GM19397 (cell line): ENCODE data around the gene CAST.
"Not testable (repeated sequence)": the region's sequence is repeated elsewhere in the genome, so short reads cannot be mapped to it uniquely, and the experiment has no call there.

ENCODE experiments used
- ATAC-seq: cut with Tn5 transposase; IDR thresholded peaks from one replicate; pipeline ENCODE4 v1.9.1; 2021; ENCODE audit warnings: mild to moderate bottlenecking, moderate library complexity; ENCODE audit not compliant: unreplicated experiment

The CAST gene

GRCh38 chr5:96743805-96744204 lies 81.6 kb downstream of the CAST start:
- ATAC-seq = no peak

- ATAC-seq = not testable (repeated sequence)
Observed at GRCh38 chr5:96744218-96744617, 82.0 kb downstream of the CAST start.

DNA sequence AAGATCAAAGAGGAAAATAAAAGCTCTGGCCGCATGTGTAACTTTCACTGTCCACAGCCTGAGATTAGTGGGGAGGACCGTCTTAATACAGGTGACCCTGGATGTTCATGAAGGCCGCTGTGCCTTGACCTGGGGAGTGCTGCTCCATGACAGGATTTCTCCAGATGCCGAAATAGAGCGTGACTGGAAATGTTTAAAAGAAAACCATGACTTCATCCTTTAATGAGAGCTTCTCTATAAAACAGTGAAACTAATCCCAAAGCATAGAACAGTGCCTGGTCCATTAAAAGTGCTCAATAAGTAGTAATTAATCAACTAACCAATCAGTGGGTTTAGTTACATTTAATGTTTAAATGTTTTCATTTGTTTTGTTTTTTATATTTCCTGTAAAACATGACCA lies 82.8 kb downstream of the CAST start:
- no peak for ATAC-seq

DNA sequence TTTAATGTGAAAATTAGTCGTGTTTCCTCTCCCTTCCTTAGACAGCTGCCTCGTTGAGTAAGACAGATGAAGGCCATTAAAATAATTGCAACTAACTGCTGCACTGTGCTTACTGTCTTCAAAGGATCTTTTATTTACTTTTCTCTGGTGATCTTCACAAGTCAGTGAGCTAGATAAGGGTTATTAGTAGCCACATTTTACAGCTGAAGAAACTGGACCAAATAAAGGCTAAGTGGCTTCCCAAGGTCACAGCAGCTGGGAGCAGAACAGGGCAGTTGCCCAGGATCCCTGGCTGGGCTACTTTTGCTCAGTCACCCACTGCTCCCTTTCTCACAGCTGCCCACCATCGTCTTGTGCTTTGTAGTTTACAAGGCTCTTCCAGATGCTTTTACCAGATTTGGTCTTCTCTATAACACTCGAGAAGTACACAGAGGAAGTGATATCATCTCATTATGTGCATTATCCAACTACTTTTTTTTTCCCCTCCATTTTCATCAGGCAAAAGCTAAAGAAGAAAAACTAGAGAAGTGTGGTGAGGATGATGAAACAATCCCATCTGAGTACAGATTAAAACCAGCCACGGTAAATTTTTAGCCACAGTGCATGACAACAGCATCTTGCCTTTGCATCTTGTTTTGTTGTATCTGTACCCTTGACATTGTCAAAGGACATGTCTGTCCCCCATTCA lies 83.8 kb downstream of the CAST start:
- ATAC-seq = no peak

DNA sequence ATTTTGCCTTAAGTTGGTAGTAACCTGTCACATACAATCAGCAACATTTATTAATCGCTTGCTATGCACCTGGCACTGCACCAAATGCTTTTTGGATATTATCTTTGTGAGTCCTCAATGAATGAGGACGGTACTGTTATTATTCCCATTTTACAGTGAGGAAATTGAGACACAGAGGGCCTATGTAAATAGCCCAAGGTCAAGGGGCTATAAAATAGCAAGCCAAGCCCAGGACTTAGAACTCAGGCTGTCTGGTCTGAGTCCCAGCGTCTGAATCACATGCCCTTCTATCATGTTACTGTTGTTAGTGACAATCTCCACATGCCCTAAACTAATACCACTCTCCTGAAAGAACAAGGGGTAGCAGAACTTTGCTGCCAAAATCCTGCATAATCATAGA lies 85.5 kb downstream of the CAST start:
- ATAC-seq = no peak

- ATAC-seq = no peak
Observed at GRCh38 chr5:96750110-96750822, 88.1 kb downstream of the CAST start.

- no peak for ATAC-seq
Observed at GRCh38 chr5:96751203-96752169, 89.3 kb downstream of the CAST start.

DNA sequence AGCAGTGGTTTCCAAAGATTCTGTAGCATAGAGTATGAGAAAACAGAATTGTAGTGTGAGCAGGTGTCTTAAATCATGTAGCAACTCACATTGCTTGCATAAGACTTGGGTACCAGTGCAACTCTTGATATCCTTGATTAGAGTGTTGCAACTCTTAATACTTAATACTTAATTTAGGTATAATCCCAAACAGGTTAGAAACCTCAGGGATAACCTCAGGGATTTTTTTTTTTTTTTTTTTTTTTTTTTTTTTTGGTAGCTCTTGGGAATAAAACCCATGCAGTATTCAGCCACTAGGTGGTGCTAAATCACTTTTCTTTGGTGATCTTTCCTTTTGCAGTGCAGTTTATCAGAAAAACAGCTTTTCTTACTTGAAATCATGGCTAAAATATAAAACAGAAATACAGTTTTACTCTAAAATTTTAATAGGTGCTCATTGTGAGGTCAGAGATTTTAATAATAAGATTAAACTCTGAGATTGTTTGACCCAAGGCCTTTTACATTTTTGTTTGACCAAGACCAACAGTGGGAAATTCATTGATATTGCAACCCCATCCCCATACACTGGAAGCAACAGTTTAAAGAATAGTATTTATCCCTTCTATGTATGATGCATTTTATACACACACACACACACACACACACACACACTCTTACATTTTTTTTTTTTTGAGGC lies 90.3 kb downstream of the CAST start:
- ATAC-seq = no peak

DNA sequence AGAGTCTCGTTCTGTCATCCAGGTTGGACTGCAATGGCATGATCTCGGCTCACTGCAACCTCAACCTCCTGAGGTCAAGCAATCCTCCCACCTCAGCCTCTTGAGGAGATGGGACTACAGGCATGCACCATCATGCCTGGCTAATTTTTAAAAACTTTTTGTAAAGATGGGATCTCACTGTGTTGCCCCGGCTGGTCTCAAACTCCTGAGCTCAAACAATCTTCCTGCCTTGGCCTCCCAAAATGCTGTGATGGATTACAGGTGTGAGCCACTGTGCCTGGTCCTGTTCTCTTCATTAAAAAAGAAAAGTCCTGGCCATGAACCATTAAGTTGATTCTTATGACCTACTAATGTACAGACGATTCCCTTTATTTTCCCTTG lies 90.8 kb downstream of the CAST start:
- ATAC-seq = no peak

- no peak for ATAC-seq
Observed at GRCh38 chr5:96753848-96754247, 91.7 kb downstream of the CAST start.

- no peak for ATAC-seq
Observed at GRCh38 chr5:96755851-96756250, 93.7 kb downstream of the CAST start.

DNA sequence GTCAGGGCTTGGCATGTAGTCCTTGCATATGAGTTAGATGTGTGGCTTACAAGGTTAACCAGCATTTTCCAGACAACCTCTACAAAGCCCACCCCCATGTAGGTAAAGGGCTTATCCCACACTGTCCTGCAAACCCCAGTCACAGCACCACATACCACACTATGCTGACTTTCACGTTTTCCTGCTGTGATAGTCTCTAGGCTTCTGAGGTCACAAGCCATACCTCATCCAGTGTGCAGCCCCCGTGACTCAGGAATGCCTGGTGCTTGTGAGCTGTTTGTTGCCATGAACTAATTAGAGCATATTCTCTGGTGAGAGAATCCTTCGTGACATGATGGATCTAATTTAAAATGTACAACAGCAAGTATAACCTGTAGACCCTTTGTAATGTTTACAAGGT lies 94.8 kb downstream of the CAST start:
- ATAC-seq = no peak

DNA sequence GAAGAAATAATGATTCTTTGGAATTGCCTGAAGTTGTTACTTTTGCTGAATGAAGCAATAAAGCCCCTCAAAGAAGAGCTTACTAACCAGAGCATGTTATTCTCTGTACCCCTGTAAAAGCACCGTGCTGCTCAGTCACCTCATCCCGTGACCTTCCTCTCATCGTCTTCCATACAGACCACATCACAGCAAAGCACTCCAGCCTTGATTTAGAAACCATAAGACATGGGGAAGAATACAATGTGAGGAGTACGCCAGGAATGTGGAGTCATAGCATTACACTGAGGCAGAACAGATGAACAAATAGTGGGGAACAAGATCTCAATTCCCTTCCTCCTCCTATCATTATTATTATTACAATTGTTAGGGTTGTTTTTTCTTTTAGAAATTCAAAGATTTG lies 96.4 kb downstream of the CAST start:
- ATAC-seq = no peak

GRCh38 chr5:96761618-96762017 lies 99.4 kb downstream of the CAST start:
- ATAC-seq = no peak

DNA sequence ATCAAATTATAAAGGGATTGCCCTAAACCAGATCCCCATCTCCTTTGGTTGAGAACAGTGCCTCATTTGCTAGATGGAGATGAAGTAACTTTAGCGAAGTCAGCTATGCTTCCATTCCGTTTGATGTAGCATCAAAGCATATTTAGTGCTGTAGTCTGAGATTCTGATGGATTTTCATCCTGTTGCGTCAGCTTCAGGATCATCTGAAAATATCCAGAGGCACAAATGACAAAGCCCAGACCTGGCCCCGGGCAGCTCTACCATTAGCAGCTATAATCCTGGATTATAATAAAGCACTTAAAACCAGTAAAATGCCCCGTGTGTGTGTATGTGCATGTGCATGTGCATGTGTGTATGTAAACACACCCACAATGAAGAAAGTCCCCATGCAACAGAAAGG lies 100.8 kb downstream of the CAST start:
- no peak for ATAC-seq

GRCh38 chr5:96765043-96765442 lies 102.9 kb downstream of the CAST start:
- ATAC-seq = no peak

GRCh38 chr5:96768708-96769251 lies 106.6 kb downstream of the CAST start:
- ATAC-seq = no peak

DNA sequence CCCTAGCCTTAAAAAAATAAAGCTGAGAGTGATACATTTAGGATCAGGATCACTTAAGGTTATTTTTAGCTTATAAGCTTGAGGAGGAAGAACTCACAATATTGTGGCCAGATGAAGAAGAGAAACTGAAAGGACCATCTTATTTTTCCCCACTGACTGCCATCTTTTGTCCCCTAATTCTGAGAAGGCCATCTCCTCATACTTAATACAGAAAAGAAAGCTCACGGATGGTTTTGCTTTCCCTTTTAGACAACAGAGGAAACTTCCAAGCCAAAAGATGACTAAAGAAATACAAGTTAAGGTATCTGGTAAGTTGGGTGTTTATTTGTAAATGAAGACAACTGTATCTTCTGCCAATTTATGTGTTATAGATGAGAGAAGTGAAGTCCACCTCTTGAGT lies 109.2 kb downstream of the CAST start:
- no peak for ATAC-seq

DNA sequence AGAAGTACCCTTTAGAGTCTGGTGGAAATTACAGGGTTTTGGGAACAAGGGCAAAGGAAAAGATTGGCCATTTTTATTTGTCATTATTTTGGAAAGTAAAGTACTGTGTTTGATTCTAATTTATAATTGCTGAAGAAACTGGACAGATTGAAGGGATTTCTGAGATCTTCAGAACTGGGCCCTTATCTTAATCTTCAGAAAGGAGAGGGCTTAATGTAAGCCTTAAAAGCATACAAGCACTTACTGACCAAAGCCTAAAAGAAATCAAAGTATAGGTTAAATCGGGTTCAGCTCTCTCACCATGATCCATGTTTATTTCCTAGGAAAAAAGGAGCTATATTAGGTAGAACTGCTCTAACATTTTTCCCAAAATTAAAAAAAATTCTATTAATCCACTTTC lies 109.9 kb downstream of the CAST start:
- no peak for ATAC-seq

DNA sequence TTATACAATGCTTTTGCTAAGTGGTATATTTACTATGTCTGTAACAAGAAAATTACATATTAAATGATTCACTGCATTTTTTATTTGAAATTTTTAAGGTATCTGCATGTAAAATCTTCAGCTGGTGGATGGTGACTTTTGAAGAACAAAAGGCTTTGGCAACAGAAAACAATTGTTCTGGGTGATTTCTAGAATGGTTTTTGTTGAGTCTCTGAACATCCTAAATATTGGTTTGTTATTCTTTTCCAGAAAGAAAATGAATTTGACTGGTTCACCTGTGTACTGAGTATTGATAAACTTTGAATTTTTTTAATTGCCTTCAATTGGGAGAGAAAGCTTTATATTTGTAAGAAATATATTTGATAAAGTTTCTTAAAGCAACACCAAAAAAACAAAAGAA lies 110.4 kb downstream of the CAST start:
- ATAC-seq = no peak

- ATAC-seq = no peak
Observed at GRCh38 chr5:96775050-96775449, 112.9 kb downstream of the CAST start.
